Mucosa of rectum (tissue), 2 donors: ENCODE results near the gene NGF.

ENCODE experiments used
- H3K27ac ChIP-seq, 2 donors: one replicate each; pipeline ENCODE4 v1.7.0; 2013; ENCODE audit warnings: inconsistent platforms in 2 of 2, low read depth in 2 of 2, low read length in 2 of 2
- H3K27me3 ChIP-seq, 2 donors: one replicate each; pipeline ENCODE4 v1.7.0; 2013; ENCODE audit warnings: low read length in 2 of 2; ENCODE audit not compliant: control insufficient read depth in 2 of 2, insufficient read depth in 2 of 2
- H3K36me3 ChIP-seq, 2 donors: one replicate each; pipeline ENCODE4 v1.7.0; 2013; ENCODE audit warnings: low read length in 2 of 2; ENCODE audit not compliant: control insufficient read depth in 2 of 2, insufficient read depth in 2 of 2
- H3K4me1 ChIP-seq, 2 donors: one replicate each; pipeline ENCODE4 v1.7.0; 2013; ENCODE audit warnings: low read length in 2 of 2, mild to moderate bottlenecking in 1 of 2; ENCODE audit not compliant: control insufficient read depth in 2 of 2, insufficient read depth in 2 of 2
- H3K4me3 ChIP-seq, 2 donors: one replicate each; pipeline ENCODE4 v1.7.0; 2013; ENCODE audit warnings: low read length in 2 of 2
- H3K9ac ChIP-seq, 2 donors: one replicate each; pipeline ENCODE4 v1.7.0; 2013; ENCODE audit warnings: low read length in 2 of 2, low read depth in 1 of 2, mild to moderate bottlenecking in 1 of 2
- H3K9me3 ChIP-seq, 2 donors: one replicate each; pipeline ENCODE4 v1.7.0; 2013; ENCODE audit warnings: low read length in 2 of 2; ENCODE audit not compliant: control insufficient read depth in 2 of 2
- donor health status: healthy.
- donor health status: Normal muscosa, but diverticular disease.

Gene NGF

GRCh38 chr1:115300087-115300876 is 37.8 kb downstream of the NGF start:
- H3K27ac ChIP-seq, result no peak overlapping the region
- H3K4me1 ChIP-seq, result no peaks in the 10 kb centered on the region
- H3K9ac ChIP-seq, result no peak overlapping the region
- no peaks in the 10 kb centered on the region for H3K27me3 ChIP-seq
- H3K9me3 ChIP-seq, result no peaks in the 10 kb centered on the region
- H3K4me3 ChIP-seq, result no peak overlapping the region
- H3K36me3 ChIP-seq, result no peaks in the 10 kb centered on the region

DNA sequence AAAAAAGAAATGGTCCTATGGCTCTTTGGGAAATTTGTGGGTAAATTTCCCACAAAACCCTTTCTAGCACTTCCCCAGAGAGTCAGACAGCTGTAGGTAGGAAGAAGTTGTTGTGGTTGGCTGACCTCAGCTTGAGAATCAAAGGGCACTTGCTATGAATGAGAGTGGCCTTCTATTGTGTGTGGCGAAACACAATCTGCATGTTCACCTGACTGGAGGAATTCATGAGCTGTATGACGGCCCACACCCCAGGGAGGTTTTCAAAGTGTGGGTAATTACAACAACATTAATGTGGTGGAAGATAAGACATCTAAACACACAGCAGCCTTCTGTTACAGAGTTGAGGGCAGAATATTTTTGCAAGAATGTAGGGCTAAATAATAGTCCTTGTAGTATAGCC is 38.8 kb downstream of the NGF start:
- H3K27me3 ChIP-seq, result no peaks in the 10 kb centered on the region

DNA sequence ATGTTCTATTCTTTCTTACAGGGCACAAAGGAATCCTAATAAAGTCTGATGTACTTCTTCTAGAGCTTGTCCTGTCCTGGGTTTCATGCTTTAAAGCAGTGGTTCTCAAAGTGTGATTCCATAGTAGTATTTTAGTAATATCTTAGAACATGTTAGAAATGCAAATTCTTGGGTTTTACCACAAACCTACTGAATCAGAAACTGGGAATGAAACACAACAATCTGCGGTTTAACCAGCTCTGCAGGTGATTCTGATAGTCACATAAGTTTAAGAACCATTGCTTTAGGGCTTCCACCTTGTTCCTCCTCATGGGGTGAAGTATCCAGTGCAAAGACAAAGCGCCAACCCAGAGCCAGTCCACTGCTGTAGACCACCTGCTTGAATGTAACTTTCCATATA is 41.1 kb downstream of the NGF start:
- H3K27ac ChIP-seq, result no peak overlapping the region

More for the DNA sequence above, 38.8 kb downstream of the NGF start:
- peak overlapping the region in 1 of 2 donors; percentile 53 for H3K27ac ChIP-seq
- H3K36me3 ChIP-seq, result no peaks in the 10 kb centered on the region
- H3K9ac ChIP-seq, result no peak overlapping the region
- no peak overlapping the region for H3K4me3 ChIP-seq
- H3K9me3 ChIP-seq, result no peaks in the 10 kb centered on the region
- H3K4me1 ChIP-seq, result no peaks in the 10 kb centered on the region

GRCh38 chr1:115295904-115296696 is 41.9 kb downstream of the NGF start:
- Histone ChIP-seq H3K36me3 (no peaks in the 10 kb centered on the region), H3K27me3 (peaks cover 0 to 3% of the 10 kb centered on the region in 2 donors), H3K9ac (no peak overlapping the region), H3K4me3 (no peak overlapping the region), H3K27ac (no peak overlapping the region), H3K4me1 (no peaks in the 10 kb centered on the region), H3K9me3 (no peaks in the 10 kb centered on the region)

More for the DNA sequence above, 41.1 kb downstream of the NGF start:
- Histone ChIP-seq H3K4me1 (no peaks in the 10 kb centered on the region), H3K9me3 (no peaks in the 10 kb centered on the region), H3K36me3 (no peaks in the 10 kb centered on the region), H3K9ac (no peak overlapping the region), H3K4me3 (no peak overlapping the region), H3K27me3 (peaks cover 0 to 3% of the 10 kb centered on the region in 2 donors)

DNA sequence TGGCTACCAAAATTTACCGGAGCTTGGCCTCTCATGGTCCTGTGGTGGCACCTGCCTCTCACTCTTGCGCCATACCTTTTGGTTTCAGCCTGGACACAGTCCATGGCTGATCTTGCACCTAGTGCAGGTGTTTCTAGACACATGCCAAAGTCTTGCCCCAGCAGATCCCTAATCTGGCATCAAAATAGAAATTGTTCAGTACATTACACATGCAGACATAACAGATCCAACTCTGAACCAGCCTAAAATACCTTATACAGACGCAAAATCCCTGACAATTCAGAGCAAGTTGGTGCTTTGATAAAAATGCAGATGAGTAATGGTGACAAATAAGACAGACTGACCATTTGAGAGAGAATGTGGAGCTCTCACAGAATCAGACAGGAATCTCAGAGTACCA is 44.1 kb downstream of the NGF start:
- no peak overlapping the region for H3K4me3 ChIP-seq
- no peaks in the 10 kb centered on the region for H3K36me3 ChIP-seq
- H3K4me1 ChIP-seq, result no peaks in the 10 kb centered on the region
- H3K9ac ChIP-seq, result no peak overlapping the region
- no peak overlapping the region for H3K27ac ChIP-seq
- H3K9me3 ChIP-seq, result no peaks in the 10 kb centered on the region
- H3K27me3 ChIP-seq, result peaks cover 0 to 3% of the 10 kb centered on the region in 2 donors

DNA sequence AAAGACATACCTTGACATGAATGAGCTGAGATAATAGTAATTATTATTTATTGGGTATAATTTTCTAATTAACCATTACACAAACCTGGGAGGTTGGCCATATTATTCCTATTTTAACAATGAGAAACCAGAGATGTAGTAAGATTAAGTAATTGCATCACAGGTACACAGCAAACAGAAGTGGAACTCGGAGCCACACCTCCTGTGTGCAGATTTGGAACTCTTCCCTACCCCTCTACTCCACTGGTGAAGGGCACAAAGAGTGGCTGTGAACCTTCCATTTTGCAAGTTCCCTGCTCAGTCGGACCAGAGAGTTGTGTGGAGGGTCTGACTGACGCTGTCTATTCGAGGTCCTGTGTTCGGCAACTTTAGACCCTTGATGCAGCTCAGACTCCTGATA is 45.0 kb downstream of the NGF start:
- Histone ChIP-seq H3K9me3 (no peaks in the 10 kb centered on the region), H3K4me3 (no peak overlapping the region), H3K27me3 (peaks cover 0 to 3% of the 10 kb centered on the region in 2 donors), H3K36me3 (no peaks in the 10 kb centered on the region), H3K9ac (no peak overlapping the region), H3K4me1 (no peaks in the 10 kb centered on the region), H3K27ac (no peak overlapping the region)

- H3K4me1 ChIP-seq, result no peaks in the 10 kb centered on the region
- no peaks in the 10 kb centered on the region for H3K36me3 ChIP-seq
- no peak overlapping the region for H3K9ac ChIP-seq
- peaks cover 0 to 3% of the 10 kb centered on the region in 2 donors for H3K27me3 ChIP-seq
- no peak overlapping the region for H3K27ac ChIP-seq
- no peaks in the 10 kb centered on the region for H3K9me3 ChIP-seq
- H3K4me3 ChIP-seq, result no peak overlapping the region
Observed at GRCh38 chr1:115291741-115292140, 46.3 kb downstream of the NGF start.

GRCh38 chr1:115289940-115290339 is 48.1 kb downstream of the NGF start:
- no peak overlapping the region for H3K4me3 ChIP-seq
- peaks cover 0 to 3% of the 10 kb centered on the region in 2 donors for H3K27me3 ChIP-seq
- no peak overlapping the region for H3K9ac ChIP-seq
- H3K36me3 ChIP-seq, result no peaks in the 10 kb centered on the region
- H3K4me1 ChIP-seq, result no peaks in the 10 kb centered on the region
- H3K9me3 ChIP-seq, result no peaks in the 10 kb centered on the region
- H3K27ac ChIP-seq, result no peak overlapping the region

- Histone ChIP-seq H3K27me3 (peaks cover 0 to 2% of the 10 kb centered on the region in 2 donors), H3K9me3 (no peaks in the 10 kb centered on the region), H3K27ac (no peak overlapping the region)
Observed at GRCh38 chr1:115288591-115289198, 49.4 kb downstream of the NGF start.

More at GRCh38 chr1:115288591-115289198, 49.4 kb downstream of the NGF start:
- Histone ChIP-seq H3K4me1 (no peaks in the 10 kb centered on the region), H3K4me3 (no peak overlapping the region), H3K36me3 (no peaks in the 10 kb centered on the region), H3K9ac (no peak overlapping the region)
